SK-N-MC (cell line): ENCODE measurements around the gene SLC35A5.

Experiments
- DNase-seq: peaks from one replicate; pipeline ENCODE4 v3.0.0-alpha.2; 2011; ENCODE audit warnings: low read depth, low spot score
- H3K27ac ChIP-seq: fragments of 200-600 bp; sonication (generic); 2 replicates; pipeline ENCODE4 v1.5.1; 2016; ENCODE audit warnings: mixed run types
- H3K36me3 ChIP-seq: fragments of 200-600 bp; sonication (generic); 2 replicates; pipeline ENCODE4 v1.6.1; 2017; ENCODE audit warnings: antibody characterized with exemption, low read length, mixed read lengths; ENCODE audit not compliant: insufficient read depth
- H3K4me3 ChIP-seq: fragments of 200-600 bp; sonication (generic); 2 replicates; pipeline ENCODE4 v1.5.1; 2016
- H3K9ac ChIP-seq: fragments of 200-600 bp; sonication (generic); 2 replicates; pipeline ENCODE4 v1.8.0; 2017; ENCODE audit warnings: mixed run types, mixed read lengths; ENCODE audit not compliant: insufficient read length
- H3K9me3 ChIP-seq: fragments of 200-600 bp; sonication (generic); 2 replicates; pipeline ENCODE4 v1.6.1; 2017; ENCODE audit warnings: low read depth, mild to moderate bottlenecking, antibody characterized with exemption, low read length, moderate library complexity, mixed read lengths
- EZH2 ChIP-seq: fragments of 200-600 bp; sonication (generic); IDR thresholded peaks from one replicate; pipeline ENCODE4 v1.6.1; 2017; ENCODE audit warnings: antibody characterized with exemption
- FOXP2 ChIP-seq: optimal IDR thresholded peaks from 2 replicates; pipeline ENCODE3; 2011; ENCODE audit warnings: mild to moderate bottlenecking, moderate library complexity; ENCODE audit not compliant: insufficient read depth; ENCODE audit errors: extremely low read length, control extremely low read depth
- POLR2AphosphoS5 ChIP-seq: IDR thresholded peaks from 2 replicates; pipeline ENCODE4 v1.6.1; 2012; ENCODE audit warnings: mild to moderate bottlenecking, low read depth, low read length, borderline replicate concordance

Gene SLC35A5

DNA sequence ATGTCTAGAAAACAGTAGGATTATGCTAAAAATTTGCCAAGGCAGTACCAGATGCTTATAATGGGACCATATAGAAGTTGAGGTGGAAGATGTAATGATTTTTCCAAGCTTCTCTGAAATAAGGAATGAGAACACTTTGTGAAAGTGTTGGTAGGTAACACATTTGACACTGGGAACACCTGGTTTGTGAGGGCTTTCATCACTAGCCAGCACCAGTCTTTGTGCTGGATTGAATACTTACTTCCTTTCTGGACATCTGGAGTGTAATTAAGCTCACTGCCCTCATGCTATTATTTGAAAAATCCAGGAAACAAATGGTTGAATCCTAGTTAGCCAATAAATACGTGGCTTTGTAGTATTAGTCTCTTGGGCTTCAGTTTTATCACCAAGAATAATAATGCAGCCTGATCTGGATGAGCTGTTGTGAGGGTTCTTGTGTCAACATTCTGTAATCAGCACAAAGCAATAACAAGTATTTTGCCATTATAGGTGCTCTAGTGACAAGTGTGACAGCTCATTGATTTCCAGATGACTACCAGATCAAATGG lies 66.1 kb downstream of the SLC35A5 start:
- no peak overlapping the region for H3K27ac ChIP-seq
- H3K36me3 ChIP-seq: no peaks in the 10 kb centered on the region
- TF ChIP-seq EZH2 (no peak), POLR2AphosphoS5 (no peak), FOXP2 (no peak)
- H3K4me3 ChIP-seq: no peak overlapping the region
- no peak for DNase-seq
- H3K9ac ChIP-seq: no peak overlapping the region
- H3K9me3 ChIP-seq: no peaks in the 10 kb centered on the region

DNA sequence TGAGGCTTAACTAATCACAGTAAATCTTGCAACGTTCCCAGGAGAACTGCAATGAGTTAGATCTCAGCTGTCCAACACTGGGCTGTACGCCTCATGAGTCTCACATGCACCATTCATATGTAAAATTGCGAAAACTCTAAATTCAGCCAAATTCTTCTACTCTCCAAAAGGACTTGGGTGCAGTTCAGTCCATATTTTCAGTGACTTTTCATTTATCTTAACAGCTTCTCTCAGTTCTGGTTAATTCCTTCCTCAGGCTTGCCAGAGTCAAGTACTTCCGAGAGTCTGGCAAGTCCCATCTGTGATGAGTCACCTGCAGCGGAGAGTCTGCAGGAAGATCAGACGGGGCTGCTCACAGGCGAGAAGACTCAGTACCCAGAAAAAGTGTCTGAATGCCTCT lies 67.6 kb downstream of the SLC35A5 start:
- TF ChIP-seq POLR2AphosphoS5: no peak
- no peak for TF ChIP-seq EZH2
- TF ChIP-seq FOXP2: no peak
- Histone ChIP-seq H3K27ac (no peak overlapping the region), H3K36me3 (no peaks in the 10 kb centered on the region), H3K4me3 (no peak overlapping the region), H3K9me3 (no peaks in the 10 kb centered on the region), H3K9ac (no peak overlapping the region)
- no peak for DNase-seq

DNA sequence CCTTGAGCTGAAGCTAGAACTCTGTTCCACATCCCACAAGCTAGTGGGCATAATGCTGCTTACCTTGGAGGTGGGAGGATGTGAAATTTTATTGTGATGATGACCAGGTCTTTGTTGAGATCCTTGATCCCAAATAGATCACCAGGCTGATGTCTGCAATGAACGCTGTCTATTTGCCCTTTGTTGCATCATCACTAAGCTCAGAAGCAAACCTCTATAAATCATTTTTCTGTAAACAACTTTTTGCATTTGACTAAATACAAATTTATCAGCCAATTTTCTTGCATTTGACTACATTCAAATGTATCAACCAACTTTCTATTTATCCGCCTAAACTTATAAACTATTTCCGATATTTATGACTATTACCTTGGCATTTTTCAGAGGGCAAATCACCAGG lies 69.4 kb downstream of the SLC35A5 start:
- Histone ChIP-seq H3K4me3 (no peak overlapping the region), H3K9ac (no peak overlapping the region)

DNA sequence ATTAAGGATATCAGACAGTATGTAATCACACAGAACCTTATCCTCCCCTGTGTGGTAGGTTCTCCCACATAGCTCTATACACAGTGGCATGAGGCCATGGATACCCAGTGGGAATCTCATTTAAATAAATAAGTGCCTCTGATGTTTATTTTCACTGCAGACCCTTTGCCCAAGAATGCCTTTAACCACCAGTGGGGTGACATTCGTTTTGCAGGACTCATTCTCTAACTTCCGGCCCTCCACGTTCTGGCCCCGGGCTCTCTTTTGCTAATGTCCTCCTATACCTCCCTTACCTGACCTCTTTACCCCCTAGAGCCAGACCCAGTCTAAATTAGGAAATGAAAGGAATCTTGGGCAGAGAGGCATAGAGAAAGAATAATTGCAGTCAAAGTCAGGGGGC lies 70.8 kb downstream of the SLC35A5 start:
- Histone ChIP-seq H3K4me3 (no peak overlapping the region), H3K27ac (no peak overlapping the region)

More for the DNA sequence above, 69.4 kb downstream of the SLC35A5 start:
- no peaks in the 10 kb centered on the region for H3K9me3 ChIP-seq
- no peak for DNase-seq
- H3K36me3 ChIP-seq: no peaks in the 10 kb centered on the region
- no peak overlapping the region for H3K27ac ChIP-seq
- TF ChIP-seq FOXP2: no peak
- no peak for TF ChIP-seq POLR2AphosphoS5
- no peak for TF ChIP-seq EZH2

DNA sequence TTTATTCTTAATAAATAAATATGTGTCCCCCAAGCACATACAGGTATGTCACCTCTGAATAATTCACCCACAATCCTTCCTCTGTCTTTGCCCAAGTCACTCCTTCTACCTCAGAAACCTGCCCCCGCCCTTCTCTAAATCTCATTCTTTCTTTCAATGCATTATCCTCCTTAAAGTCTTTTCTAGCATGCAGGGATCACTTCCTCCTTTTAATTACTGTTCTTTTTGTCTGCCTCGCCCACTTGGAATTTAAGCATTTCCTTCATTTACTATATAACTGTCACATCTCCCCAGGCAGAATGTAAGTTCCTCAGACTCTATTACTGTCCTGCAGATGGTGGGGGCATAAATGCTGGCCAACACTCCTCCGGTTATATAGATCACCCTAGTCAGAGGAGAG lies 71.3 kb downstream of the SLC35A5 start:
- TF ChIP-seq FOXP2 (no peak), POLR2AphosphoS5 (no peak), EZH2 (no peak)
- Histone ChIP-seq H3K4me3 (no peak overlapping the region), H3K27ac (no peak overlapping the region), H3K9me3 (no peaks in the 10 kb centered on the region), H3K9ac (no peak overlapping the region), H3K36me3 (no peaks in the 10 kb centered on the region)
- DNase-seq: no peak

More for the DNA sequence above, 70.8 kb downstream of the SLC35A5 start:
- Histone ChIP-seq H3K36me3 (no peaks in the 10 kb centered on the region), H3K9ac (no peak overlapping the region), H3K9me3 (no peaks in the 10 kb centered on the region)
- TF ChIP-seq FOXP2 (no peak), POLR2AphosphoS5 (no peak), EZH2 (no peak)
- no peak for DNase-seq

DNA sequence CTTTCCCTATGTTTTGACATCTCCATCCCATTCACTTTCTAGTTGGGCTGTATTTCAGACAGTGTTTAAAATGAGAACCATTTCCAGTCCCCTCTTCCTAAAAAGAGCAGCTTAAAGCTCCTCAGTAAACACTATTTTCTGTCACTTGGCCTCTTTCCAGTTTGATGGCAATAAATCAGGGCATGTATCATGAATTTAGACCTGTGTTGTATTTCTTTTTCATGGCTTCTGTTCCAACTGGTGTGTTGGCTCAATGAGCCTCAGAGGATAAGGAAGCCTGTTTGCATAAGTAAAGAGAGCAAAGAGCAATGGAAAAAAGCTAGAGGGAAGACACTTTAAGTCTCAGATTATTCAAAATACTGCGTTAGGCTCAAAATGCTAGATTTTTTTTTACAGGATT lies 71.9 kb downstream of the SLC35A5 start:
- Histone ChIP-seq H3K27ac (no peak overlapping the region), H3K9me3 (no peaks in the 10 kb centered on the region), H3K4me3 (no peak overlapping the region), H3K9ac (no peak overlapping the region), H3K36me3 (no peaks in the 10 kb centered on the region)
- DNase-seq: no peak
- TF ChIP-seq FOXP2 (no peak), EZH2 (no peak), POLR2AphosphoS5 (no peak)

DNA sequence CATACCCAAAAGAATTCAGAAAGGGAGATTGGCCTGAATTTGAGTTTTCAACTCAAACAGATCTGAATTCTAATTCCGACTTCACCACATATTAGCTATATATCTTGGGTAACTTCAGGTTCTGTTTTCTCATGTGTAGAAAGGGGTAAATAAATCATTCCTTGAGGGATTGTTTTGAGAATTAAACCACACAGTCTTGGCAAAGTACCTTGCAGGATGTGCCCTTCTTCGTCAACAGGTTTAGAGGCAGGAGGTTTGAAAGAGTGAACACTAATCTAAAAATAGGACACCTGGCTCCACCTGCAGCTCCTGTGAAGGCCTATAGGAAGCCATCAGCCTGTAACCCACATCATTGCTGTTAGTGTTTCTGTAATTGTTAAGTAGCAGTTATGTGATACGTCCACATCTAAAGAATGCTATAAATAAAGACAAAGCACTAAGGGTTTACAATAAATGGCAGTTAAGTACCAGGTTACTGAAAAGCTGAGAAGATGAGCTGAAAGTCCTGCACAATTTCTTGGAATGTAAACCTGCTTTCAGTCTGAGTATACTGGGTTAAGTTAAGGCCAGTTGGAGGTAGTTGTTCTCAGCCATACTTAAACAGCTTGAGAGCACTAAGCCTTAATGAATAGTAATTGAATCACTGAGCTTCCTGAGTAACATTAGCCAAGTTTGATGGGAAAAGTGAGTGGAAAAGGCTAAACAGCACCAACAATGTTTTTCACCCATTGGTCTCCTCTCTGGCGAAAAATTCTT lies 73.1 kb downstream of the SLC35A5 start:
- Histone ChIP-seq H3K9me3 (no peaks in the 10 kb centered on the region), H3K9ac (no peak overlapping the region), H3K4me3 (no peak overlapping the region), H3K27ac (no peak overlapping the region), H3K36me3 (no peaks in the 10 kb centered on the region)
- no peak for TF ChIP-seq EZH2
- no peak for TF ChIP-seq POLR2AphosphoS5
- no peak for TF ChIP-seq FOXP2
- DNase-seq: no peak
